Adipose tissue (tissue), 3 donors: Measurements from ENCODE around the gene TOX2. TPM values are rescaled to one million over a fixed set of nuclear protein-coding genes. Genes with fewer than 3 reads are reported as not detected.

ENCODE experiments used
- H3K27ac ChIP-seq: one replicate; pipeline ENCODE4 v1.5.1; 2013; ENCODE audit warnings: low read depth, low read length
- WGBS, 3 donors: extraction: QIAGEN DNeasy Blood & Tissue Kit; methylation state at CpG; one replicate each; pipeline ENCODE4 v1.1.7; 2013; 5-methylcytosine and 5-hydroxymethylcytosine counted together
- polyA plus RNA-seq, 3 donors: library from polyadenylated mRNA; stranded (reverse); fragments of 200-250 nt; gene quantifications; one replicate each; pipeline ENCODE4 v1.2.3, GENCODE V29; 2013
- donor health status: healthy with polysubstance abuse.
- donor health status: Bipolar disorder and iron deficiency.
- donor health status: healthy.

Gene TOX2
- polyA plus RNA-seq, 3 donors: 1.4 to 9.9 (median 2.3) TPM

DNA sequence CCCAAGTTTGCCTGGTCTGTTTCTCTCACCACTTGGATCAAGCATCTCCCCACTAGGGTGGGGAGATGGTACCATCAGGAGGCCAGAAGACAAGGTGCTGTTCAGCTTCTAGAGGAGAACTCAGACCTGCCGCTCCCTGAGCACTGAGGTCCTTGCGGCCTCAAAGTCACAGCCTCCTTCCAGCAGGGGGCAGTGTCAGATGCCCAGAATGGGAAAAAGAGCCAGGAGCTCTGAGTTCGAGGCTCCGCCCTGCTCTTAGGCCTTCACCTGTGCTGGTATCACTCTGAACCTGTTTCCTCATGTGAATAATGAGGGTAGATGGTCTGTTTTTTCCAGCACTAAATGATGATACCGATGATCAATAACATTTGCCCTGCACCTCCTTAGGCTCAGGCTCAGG, 68.7 kb downstream of the TOX2 start:
- H3K27ac ChIP-seq: no peak overlapping the region
- WGBS, 3 donors: 94 to 96% (median 94%) methylated on average over 5 of the region's 5 CpGs

DNA sequence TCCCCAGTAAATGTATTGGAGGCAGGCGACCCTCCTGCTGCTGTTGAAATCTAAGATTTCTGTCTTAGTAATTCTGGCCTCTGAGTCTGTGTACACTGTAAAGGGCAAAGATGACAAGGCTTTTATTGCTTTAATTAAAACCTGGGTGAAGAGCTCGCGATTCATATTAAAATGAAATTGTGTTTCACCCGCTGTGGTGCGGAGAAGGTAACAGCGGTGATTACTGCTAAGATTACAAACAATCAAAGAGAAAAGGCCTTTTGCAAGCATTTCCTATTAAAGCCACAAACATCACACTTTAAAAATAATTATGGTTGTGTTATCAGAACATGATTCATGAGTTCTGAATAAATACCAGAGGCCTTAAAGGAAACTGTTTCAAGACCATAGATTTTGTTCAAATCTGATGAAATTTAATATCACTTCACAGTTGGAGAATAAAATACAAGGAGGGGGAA, 69.3 kb downstream of the TOX2 start:
- H3K27ac ChIP-seq: no peak overlapping the region
- WGBS, 3 donors: 74 to 88% (median 87%) methylated on average over 6 of the region's 6 CpGs

DNA sequence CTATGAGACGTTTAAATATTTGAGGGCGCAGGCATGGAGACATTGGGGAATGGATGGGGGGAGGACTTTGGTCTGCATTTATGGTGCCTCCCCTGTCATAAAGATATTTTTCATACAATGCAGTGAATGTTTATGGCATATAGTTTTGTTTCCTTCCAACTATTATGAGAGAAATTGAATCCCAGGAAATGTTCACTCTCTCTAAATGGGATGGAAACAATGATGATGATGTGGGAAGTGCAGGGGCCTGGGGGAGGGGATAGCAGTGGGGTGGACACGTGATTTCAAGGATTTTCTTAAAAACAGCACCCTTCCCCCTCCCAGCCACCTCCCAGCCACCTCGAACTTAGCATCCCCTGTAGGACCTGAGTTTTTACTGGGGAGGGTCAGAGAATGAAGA, 69.9 kb downstream of the TOX2 start:
- H3K27ac ChIP-seq: no peak overlapping the region
- 54 to 61% (median 58%) methylated on average over 4 of the region's 4 CpGs for WGBS, 3 donors

- WGBS, 3 donors: 70 to 85% (median 72%) methylated on average over 3 of the region's 3 CpGs
- H3K27ac ChIP-seq: no peak overlapping the region
Observed at GRCh38 chr20:43985121-43985520, 70.5 kb downstream of the TOX2 start.

DNA sequence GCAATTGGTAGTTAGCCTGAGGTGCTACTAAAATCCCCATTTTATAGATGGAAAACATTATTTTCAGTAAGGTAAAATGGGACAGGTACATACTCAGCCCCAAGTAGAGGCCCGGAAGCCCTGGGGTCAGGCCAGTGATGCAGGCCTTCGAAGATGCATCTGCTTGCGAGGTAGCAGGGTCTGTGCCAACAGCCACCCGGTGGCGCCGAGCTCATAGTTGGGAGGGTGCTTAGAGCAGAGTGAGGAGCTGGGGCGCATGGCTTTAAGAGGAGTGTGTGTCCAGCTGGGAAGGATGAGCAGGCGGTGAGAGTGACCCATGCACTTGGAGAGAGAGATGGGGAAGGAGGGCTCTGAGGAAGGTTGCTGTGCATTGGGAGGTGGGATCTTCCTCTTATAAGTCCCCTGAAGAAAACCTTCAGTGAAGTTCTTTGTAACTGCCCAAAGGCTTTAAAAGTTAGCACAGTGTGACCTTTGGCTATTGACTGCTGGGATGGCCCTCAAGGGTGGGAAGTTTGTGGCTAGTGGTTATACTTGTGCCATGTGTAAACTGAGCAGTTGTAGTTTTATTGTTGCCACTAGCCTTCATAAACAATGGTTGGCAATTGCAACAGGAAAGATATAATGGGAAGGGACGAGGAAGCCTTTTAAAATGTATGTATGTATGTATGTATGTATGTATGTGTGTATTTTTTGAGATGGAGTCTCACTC, 71.1 kb downstream of the TOX2 start:
- 77 to 92% (median 85%) methylated on average over 9 of the region's 9 CpGs for WGBS, 3 donors
- no peak overlapping the region for H3K27ac ChIP-seq

- no peak overlapping the region for H3K27ac ChIP-seq
- WGBS, 3 donors: 52 to 76% (median 72%) methylated on average over 1 of the region's 1 CpG
Observed at GRCh38 chr20:43987018-43987417, 72.4 kb downstream of the TOX2 start.

GRCh38 chr20:43987531-43987930, 72.9 kb downstream of the TOX2 start:
- 54 to 60% (median 56%) methylated on average over 4 of the region's 4 CpGs for WGBS, 3 donors
- no peak overlapping the region for H3K27ac ChIP-seq

DNA sequence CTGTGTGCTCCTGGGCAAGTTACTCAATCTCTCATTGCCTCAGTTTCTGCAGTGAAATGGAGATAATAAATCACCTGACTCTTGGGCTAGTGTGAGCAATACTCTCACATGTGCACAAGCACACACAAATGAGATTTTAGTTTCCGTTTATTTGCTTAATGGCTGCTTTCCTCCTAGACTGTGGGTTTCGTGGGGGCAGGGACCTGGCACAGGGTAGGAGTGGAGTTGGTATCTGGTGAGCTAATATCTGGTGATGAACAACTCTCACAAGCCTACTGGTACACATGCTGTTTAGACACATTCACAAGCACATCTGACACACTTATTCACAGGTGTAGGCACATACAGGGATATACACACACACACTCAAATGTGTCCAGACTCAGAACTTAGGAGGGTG, 73.8 kb downstream of the TOX2 start:
- 55 to 77% (median 69%) methylated on average over 2 of the region's 2 CpGs for WGBS, 3 donors

GRCh38 chr20:43988867-43989266, 74.2 kb downstream of the TOX2 start:
- WGBS, 3 donors: 68 to 83% (median 71%) methylated on average over 1 of the region's 1 CpG
- no peak overlapping the region for H3K27ac ChIP-seq

More for the DNA sequence above, 73.8 kb downstream of the TOX2 start:
- H3K27ac ChIP-seq: no peak overlapping the region

DNA sequence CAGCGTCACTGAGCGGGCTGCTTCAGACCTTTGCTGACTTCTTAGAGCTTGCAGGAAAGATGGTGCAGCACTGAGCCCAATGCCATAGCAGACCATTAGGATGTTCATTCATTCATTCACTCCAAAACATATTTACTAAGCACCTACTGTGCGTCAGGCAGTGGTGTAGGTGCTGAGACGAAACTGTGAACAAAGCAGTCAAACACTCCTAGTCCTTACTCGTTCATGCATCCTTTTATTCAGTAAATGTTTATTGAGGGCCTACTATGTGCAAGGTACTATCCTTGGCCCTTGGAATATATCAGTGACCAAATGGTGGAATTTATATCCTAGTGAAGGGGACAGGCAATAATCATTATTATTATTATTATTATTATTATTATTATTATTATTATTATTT, 76.6 kb downstream of the TOX2 start:
- H3K27ac ChIP-seq: no peak overlapping the region
- 84 to 97% (median 95%) methylated on average over 5 of the region's 5 CpGs for WGBS, 3 donors

DNA sequence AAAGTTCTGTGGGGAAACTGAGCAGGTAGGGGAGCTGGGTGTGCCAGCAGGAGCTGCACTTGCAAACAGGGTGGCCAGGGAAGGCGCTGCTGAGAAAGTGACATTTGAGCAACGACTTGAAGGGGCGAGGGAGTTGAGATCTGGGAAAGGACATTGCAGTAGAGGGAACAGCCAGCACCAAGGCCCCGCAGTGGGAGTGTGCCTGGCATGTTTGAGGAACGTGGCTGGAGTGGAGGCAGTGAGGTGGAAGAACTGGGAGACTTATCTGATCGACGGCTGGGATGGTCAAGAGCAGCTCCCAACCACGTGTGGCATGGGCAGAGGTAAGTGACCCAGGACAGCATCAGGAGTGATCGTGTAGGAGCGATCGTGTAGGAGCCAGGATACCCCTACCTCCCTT, 77.3 kb downstream of the TOX2 start:
- 64 to 85% (median 85%) methylated on average over 11 of the region's 11 CpGs for WGBS, 3 donors
- H3K27ac ChIP-seq: no peak overlapping the region

DNA sequence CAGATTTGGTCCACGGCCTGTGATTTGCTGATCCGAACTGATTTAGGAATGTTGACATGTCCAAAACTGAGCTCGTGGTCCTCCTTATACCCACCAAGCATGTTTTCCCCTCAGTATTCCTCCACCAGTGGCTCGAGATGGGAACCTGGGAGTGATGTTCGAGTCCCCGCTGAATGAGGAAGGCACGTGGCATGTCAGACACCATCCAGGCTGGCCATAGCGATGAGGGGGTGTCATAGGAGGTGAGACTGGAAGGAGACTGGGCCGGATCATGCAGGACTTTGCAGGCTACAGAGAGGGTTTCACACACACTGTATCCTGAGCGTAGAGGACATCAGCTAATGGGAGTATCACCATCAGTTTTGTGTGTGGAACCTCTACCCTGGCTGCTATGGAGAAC, 78.2 kb downstream of the TOX2 start:
- no peak overlapping the region for H3K27ac ChIP-seq
- WGBS, 3 donors: 74 to 96% (median 94%) methylated on average over 10 of the region's 10 CpGs

GRCh38 chr20:43993560-43993959, 78.9 kb downstream of the TOX2 start:
- H3K27ac ChIP-seq: no peak overlapping the region
- 71 to 90% (median 77%) methylated on average over 4 of the region's 4 CpGs for WGBS, 3 donors

GRCh38 chr20:43994486-43995100, 79.9 kb downstream of the TOX2 start:
- H3K27ac ChIP-seq: no peak overlapping the region
- 46 to 83% (median 73%) methylated on average over 11 of the region's 11 CpGs for WGBS, 3 donors

GRCh38 chr20:43995645-43996044, 81.0 kb downstream of the TOX2 start:
- no peak overlapping the region for H3K27ac ChIP-seq

DNA sequence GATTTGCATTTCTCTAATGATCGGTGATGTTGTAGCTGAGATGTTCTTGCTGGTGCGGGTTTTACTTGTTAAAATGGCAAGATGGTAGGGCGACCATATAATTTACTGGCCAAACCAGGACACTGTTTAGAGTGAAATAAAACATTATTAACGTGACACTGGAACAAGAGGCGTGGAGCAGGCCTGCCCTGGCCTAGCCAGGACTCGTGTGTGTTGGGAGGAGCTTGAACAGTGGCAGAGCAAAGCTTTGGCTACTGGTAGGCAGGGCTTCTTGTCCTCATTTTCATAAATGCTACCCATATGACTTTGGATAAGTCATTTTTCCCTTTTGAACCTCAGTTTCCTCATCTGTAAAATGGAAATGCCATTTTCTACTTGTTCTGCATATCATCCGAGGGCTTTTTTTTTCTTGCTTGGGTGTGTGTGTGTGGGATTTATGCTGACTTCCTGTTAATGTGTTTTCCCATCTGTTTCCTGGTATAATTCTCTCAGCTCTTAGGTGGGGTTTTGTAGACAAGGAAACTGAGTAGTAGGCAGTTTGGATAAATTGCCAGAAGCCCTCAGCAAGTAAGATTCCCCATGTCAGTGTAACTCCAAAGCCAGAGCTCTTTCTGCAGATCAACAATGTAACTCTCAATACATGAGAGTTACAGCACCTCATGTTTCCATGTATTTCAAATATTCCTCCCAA, 81.7 kb downstream of the TOX2 start:
- 75 to 84% (median 80%) methylated on average over 7 of the region's 7 CpGs for WGBS, 3 donors
- H3K27ac ChIP-seq: no peak overlapping the region

GRCh38 chr20:43999848-44000247, 85.2 kb downstream of the TOX2 start:
- WGBS, 3 donors: 53 to 79% (median 64%) methylated on average over 4 of the region's 4 CpGs
- no peak overlapping the region for H3K27ac ChIP-seq

- no peak overlapping the region for H3K27ac ChIP-seq
- 71 to 78% (median 76%) methylated on average over 6 of the region's 6 CpGs for WGBS, 3 donors
Observed at GRCh38 chr20:44001667-44002596, 87.3 kb downstream of the TOX2 start.

- WGBS, 3 donors: 44 to 100% (median 90%) methylated on average over 1 of the region's 1 CpG
- H3K27ac ChIP-seq: no peak overlapping the region
Observed at GRCh38 chr20:44002861-44003260, 88.2 kb downstream of the TOX2 start.
